SU-DHL-6 (cell line): ENCODE measurements around the gene KRTAP10-5.

Experiments used
- H2AFZ ChIP-seq: fragments of 200-600 bp; sonication (generic); 2 replicates; pipeline ENCODE4 v1.6.1; 2014; ENCODE audit warnings: low read depth, mild to moderate bottlenecking, moderate library complexity, mixed read lengths, antibody characterized with exemption, low read length; ENCODE audit not compliant: severe bottlenecking
- H3F3A ChIP-seq: fragments of 200-600 bp; shearing (Covaris generic); 2 replicates; pipeline ENCODE4 v1.6.0; 2016; ENCODE audit warnings: antibody characterized with exemption, mild to moderate bottlenecking; ENCODE audit not compliant: insufficient read depth
- H3K27ac ChIP-seq: fragments of 200-600 bp; sonication (generic); 2 replicates; pipeline ENCODE4 v1.5.1; 2016; ENCODE audit warnings: low read depth, mild to moderate bottlenecking, low read length, moderate library complexity, mixed read lengths
- H3K27me3 ChIP-seq: fragments of 200-600 bp; sonication (generic), shearing (Covaris generic); 2 replicates; pipeline ENCODE4 v1.6.0; 2014; ENCODE audit warnings: mild to moderate bottlenecking, low read length
- H3K36me3 ChIP-seq: fragments of 200-600 bp; sonication (generic); 2 replicates; pipeline ENCODE4 v1.6.1; 2014; ENCODE audit warnings: mild to moderate bottlenecking, low read length, mixed read lengths
- H3K4me2 ChIP-seq: fragments of 300-600, 200-600 bp; shearing (Covaris generic), sonication (generic); 2 replicates; pipeline ENCODE4 v1.6.0; 2014; ENCODE audit warnings: low read length, low read depth, mild to moderate bottlenecking; ENCODE audit not compliant: poor library complexity, severe bottlenecking
- H3K4me3 ChIP-seq: fragments of 200-600 bp; sonication (generic); 2 replicates; pipeline ENCODE4 v1.5.1; 2014; ENCODE audit warnings: antibody characterized with exemption, low read length, mild to moderate bottlenecking, mixed read lengths; ENCODE audit not compliant: insufficient read depth, poor library complexity, severe bottlenecking
- H3K79me2 ChIP-seq: fragments of 200-600 bp; sonication (generic); 2 replicates; pipeline ENCODE4 v1.6.1; 2014; ENCODE audit warnings: mild to moderate bottlenecking, low read length, moderate library complexity; ENCODE audit not compliant: insufficient read depth
- H3K9ac ChIP-seq: fragments of 200-600 bp; sonication (generic); 2 replicates; pipeline ENCODE4 v1.7.0; 2014; ENCODE audit warnings: mild to moderate bottlenecking, low read length
- H3K9me2 ChIP-seq: fragments of 200-600 bp; sonication (generic); replicated peaks from 2 replicates; pipeline ENCODE4 v1.6.1; 2014; ENCODE audit warnings: low read length; ENCODE audit not compliant: insufficient read depth
- H3K9me3 ChIP-seq: fragments of 200-600 bp; sonication (generic); 2 replicates; pipeline ENCODE4 v1.6.1; 2014; ENCODE audit warnings: low read length, mixed read lengths; ENCODE audit not compliant: insufficient read depth
- H4K20me1 ChIP-seq: fragments of 200-600 bp; sonication (generic); 2 replicates; pipeline ENCODE4 v1.6.1; 2014; ENCODE audit warnings: low read depth, mild to moderate bottlenecking, antibody characterized with exemption, low read length, moderate library complexity, mixed read lengths
- EZH2phosphoT487 ChIP-seq: fragments of 200-600 bp; sonication (generic), shearing (Covaris generic); conservative IDR thresholded peaks from 2 replicates; pipeline ENCODE4 v1.6.1; 2018; ENCODE audit warnings: mild to moderate bottlenecking, antibody characterized with exemption, low read length, moderate library complexity, mixed read lengths
- TF ChIP-seq, protein P1 (sequence below): fragments of 200-600 bp; sonication (generic); IDR thresholded peaks from one replicate; pipeline ENCODE4 v1.5.1; 2017; ENCODE audit warnings: antibody characterized with exemption, mild to moderate bottlenecking, low read length, moderate library complexity; ENCODE audit not compliant: insufficient read depth, poor library complexity, severe bottlenecking

KRTAP10-5 gene

DNA sequence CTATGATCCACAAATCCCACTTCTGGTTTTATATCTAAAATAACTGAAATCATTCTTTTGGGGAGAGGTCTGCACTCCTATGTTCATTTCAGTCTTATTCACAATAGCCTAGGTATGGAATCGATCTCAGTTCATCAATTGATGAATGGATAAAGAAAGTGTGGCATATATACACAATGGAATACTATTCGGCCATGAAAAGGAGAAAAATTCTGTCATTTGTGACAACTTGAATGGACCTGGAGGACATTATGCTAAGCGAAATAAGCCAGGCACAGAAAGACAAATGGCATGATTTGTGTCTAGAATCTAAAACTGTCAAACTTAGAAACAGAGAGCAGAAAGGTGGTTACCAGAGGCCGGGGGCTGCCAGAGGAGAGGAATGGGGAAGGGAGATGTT is 26.1 kb upstream of the KRTAP10-5 start:
- Histone ChIP-seq H3K27me3 (no peaks in the 10 kb centered on the region), H3K79me2 (no peaks in the 10 kb centered on the region), H2AFZ (no peak overlapping the region), H3K4me3 (no peak overlapping the region), H3K9me3 (no peaks in the 10 kb centered on the region), H3K4me2 (no peak overlapping the region), H3F3A (no peaks in the 10 kb centered on the region), H3K27ac (no peak overlapping the region), H3K36me3 (no peaks in the 10 kb centered on the region), H3K9me2 (no peaks in the 10 kb centered on the region), H3K9ac (no peak overlapping the region), H4K20me1 (no peaks in the 10 kb centered on the region)
- no peak for TF ChIP-seq EZH2phosphoT487
- TF ChIP-seq, protein P1, sequence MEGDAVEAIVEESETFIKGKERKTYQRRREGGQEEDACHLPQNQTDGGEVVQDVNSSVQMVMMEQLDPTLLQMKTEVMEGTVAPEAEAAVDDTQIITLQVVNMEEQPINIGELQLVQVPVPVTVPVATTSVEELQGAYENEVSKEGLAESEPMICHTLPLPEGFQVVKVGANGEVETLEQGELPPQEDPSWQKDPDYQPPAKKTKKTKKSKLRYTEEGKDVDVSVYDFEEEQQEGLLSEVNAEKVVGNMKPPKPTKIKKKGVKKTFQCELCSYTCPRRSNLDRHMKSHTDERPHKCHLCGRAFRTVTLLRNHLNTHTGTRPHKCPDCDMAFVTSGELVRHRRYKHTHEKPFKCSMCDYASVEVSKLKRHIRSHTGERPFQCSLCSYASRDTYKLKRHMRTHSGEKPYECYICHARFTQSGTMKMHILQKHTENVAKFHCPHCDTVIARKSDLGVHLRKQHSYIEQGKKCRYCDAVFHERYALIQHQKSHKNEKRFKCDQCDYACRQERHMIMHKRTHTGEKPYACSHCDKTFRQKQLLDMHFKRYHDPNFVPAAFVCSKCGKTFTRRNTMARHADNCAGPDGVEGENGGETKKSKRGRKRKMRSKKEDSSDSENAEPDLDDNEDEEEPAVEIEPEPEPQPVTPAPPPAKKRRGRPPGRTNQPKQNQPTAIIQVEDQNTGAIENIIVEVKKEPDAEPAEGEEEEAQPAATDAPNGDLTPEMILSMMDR = no peak

DNA sequence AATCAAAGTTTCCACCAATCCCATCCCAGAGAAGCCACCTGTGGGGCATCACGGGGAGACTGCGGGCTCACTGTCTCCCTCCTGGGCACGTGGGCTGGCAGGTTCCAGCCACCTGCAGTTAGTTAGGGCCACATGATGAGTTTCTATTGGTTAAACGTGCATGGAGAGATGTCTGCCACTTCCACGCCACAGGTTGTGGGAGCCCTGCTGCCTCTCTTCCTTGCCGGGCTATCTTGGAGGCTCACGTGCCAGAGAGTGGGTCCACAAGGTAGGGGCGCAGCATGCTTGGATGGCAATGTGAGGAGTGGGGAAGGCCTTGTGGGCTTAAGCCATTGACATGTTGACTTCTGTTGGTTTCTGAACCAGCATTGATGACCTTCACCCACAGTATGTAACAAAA is 23.5 kb upstream of the KRTAP10-5 start:
- TF ChIP-seq, protein P1 = no peak
- no peak for TF ChIP-seq EZH2phosphoT487
- H3F3A ChIP-seq = no peaks in the 10 kb centered on the region
- no peak overlapping the region for H3K4me2 ChIP-seq
- no peaks in the 10 kb centered on the region for H3K79me2 ChIP-seq
- H4K20me1 ChIP-seq = no peaks in the 10 kb centered on the region
- no peaks in the 10 kb centered on the region for H3K36me3 ChIP-seq
- no peak overlapping the region for H3K9ac ChIP-seq
- H3K27ac ChIP-seq = no peak overlapping the region
- H3K9me2 ChIP-seq = no peaks in the 10 kb centered on the region
- no peak overlapping the region for H2AFZ ChIP-seq
- no peaks in the 10 kb centered on the region for H3K9me3 ChIP-seq
- no peak overlapping the region for H3K4me3 ChIP-seq
- H3K27me3 ChIP-seq = no peaks in the 10 kb centered on the region

DNA sequence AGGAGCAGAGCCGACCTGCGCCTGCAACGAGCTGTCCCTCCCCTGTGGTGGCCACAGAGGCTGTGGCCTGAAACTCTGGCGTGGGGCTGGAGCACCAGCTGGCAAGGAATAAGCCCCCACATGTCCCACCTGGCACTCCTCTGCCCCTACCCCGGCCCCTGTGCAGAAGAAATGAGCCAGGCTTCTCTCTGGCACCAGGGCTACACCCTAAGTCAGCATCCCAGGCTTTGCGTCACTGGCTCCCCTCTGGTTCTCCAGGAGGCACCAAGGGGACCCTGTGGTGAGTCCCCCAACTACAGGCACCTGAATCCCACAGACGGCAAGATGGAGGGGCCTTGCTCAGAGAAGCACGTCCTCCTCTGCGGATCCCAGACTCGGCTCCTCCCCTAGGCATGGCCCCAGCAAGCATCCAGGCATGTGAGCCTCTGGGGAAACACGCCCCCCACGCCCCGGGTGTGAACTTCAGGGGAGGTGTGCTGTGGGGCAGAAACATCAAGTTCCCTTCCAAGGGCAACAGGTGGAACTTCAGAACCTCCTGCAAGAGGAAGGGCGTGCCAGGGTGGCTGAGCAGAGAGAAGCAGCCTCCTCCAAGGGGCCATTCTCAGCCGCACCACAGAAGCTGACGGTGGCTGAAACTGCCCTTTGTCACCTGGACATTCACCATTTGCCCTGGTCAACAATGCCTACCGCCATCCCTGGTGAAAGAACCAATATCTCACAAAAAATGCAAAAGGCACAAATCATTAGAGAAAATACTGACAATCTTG is 22.9 kb upstream of the KRTAP10-5 start:
- Histone ChIP-seq H3K9me2 (no peaks in the 10 kb centered on the region), H3K4me3 (no peak overlapping the region), H3K9me3 (no peaks in the 10 kb centered on the region), H2AFZ (no peak overlapping the region), H3F3A (no peaks in the 10 kb centered on the region), H4K20me1 (no peaks in the 10 kb centered on the region), H3K79me2 (no peaks in the 10 kb centered on the region), H3K27me3 (no peaks in the 10 kb centered on the region), H3K27ac (no peak overlapping the region), H3K4me2 (no peak overlapping the region), H3K9ac (no peak overlapping the region), H3K36me3 (no peaks in the 10 kb centered on the region)
- TF ChIP-seq, protein P1 = no peak
- no peak for TF ChIP-seq EZH2phosphoT487
